Keratinocyte (primary cell): Measurements from ENCODE around the gene PTCRA. TPM values are rescaled to one million over a fixed set of nuclear protein-coding genes. Genes with fewer than 3 reads are reported as not detected.
"Not testable (repeated sequence)": the region's sequence is repeated elsewhere in the genome, so short reads cannot be mapped to it uniquely, and the experiment has no call there.

ENCODE experiments used
- DNase-seq: peaks from one replicate; pipeline ENCODE4 v3.0.0-alpha.2; 2011; ENCODE audit warnings: low read depth, missing footprints, low spot score
- FAIRE-seq: peaks from 2 replicates; lab custom pipeline; 2011; peaks lifted over from hg19 to GRCh38; lab: Jason Lieb, UNC
- H2AFZ ChIP-seq: 2 replicates; pipeline ENCODE4 v1.6.0; 2012; ENCODE audit warnings: low read length, control low read depth, inconsistent platforms; ENCODE audit not compliant: control insufficient read depth
- H3K27ac ChIP-seq: 2 replicates; pipeline ENCODE4 v1.5.1; 2011; ENCODE audit warnings: low read length; ENCODE audit not compliant: control insufficient read depth, insufficient read depth
- H3K27me3 ChIP-seq: 3 replicates; pipeline ENCODE4 v1.6.0; 2011; ENCODE audit warnings: low read length; ENCODE audit not compliant: control insufficient read depth, insufficient read depth; ENCODE audit errors: extremely low read depth
- H3K36me3 ChIP-seq, 2 experiments: 2 replicates in 1 of 2; 3 replicates in 1 of 2; pipeline ENCODE4 v1.5.1; 2011; ENCODE audit warnings: low read length in 2 of 2, mild to moderate bottlenecking in 1 of 2; ENCODE audit not compliant: control insufficient read depth in 2 of 2, insufficient read depth in 2 of 2; ENCODE audit errors: extremely low read depth in 1 of 2
- H3K4me1 ChIP-seq: 3 replicates; pipeline ENCODE4 v1.5.1; 2011; ENCODE audit warnings: low read length; ENCODE audit not compliant: control insufficient read depth, insufficient read depth; ENCODE audit errors: extremely low read depth
- H3K4me2 ChIP-seq: 3 replicates; pipeline ENCODE4 v1.6.0; 2011; ENCODE audit warnings: low read depth, low read length; ENCODE audit not compliant: control insufficient read depth, insufficient read depth; ENCODE audit errors: extremely low read depth
- H3K4me3 ChIP-seq, 3 experiments: fragments of 200-600 bp in 1 of 3; sonication (generic) in 1 of 3; 2 replicates in 2 of 3; 3 replicates in 1 of 3; pipeline ENCODE4 v1.5.1; 2011 to 2016; ENCODE audit warnings: low read length in 3 of 3, mild to moderate bottlenecking in 3 of 3, control low read depth in 2 of 3, inconsistent platforms in 1 of 3, low read depth in 1 of 3, mixed read lengths in 1 of 3, mixed run types in 1 of 3, moderate library complexity in 1 of 3; ENCODE audit not compliant: control insufficient read depth in 2 of 3, insufficient read depth in 2 of 3; ENCODE audit errors: extremely low read depth in 1 of 3
- H3K79me2 ChIP-seq: 2 replicates; pipeline ENCODE4 v1.6.0; 2012; ENCODE audit warnings: low read length; ENCODE audit not compliant: control insufficient read depth, insufficient read depth
- H3K9ac ChIP-seq: 3 replicates; pipeline ENCODE4 v1.6.0; 2011; ENCODE audit warnings: low read length; ENCODE audit not compliant: control insufficient read depth, insufficient read depth; ENCODE audit errors: extremely low read depth
- H3K9me1 ChIP-seq: 3 replicates; pipeline ENCODE4 v1.6.0; 2011; ENCODE audit warnings: low read length; ENCODE audit not compliant: control insufficient read depth, insufficient read depth; ENCODE audit errors: extremely low read depth
- H3K9me3 ChIP-seq: 2 replicates; pipeline ENCODE4 v1.5.1; 2012; ENCODE audit warnings: low read depth, low read length; ENCODE audit not compliant: control insufficient read depth
- H4K20me1 ChIP-seq: 3 replicates; pipeline ENCODE4 v1.6.0; 2011; ENCODE audit warnings: low read length; ENCODE audit not compliant: control insufficient read depth, insufficient read depth; ENCODE audit errors: extremely low read depth
- EZH2 ChIP-seq: IDR thresholded peaks from one replicate; pipeline ENCODE4 v1.6.1; 2012; ENCODE audit warnings: inconsistent platforms, mild to moderate bottlenecking, low read length, moderate library complexity
- dilution Hi-C: fragments of 300-500 bp; cut with MboI; formaldehyde crosslinking; loops from one replicate; pipeline ENCODE4 v1.7.0; 2020; ENCODE audit warnings: low sequenced_read_pairs; ENCODE audit not compliant: extremely low pct_ligation_motif_present
- polyA plus RNA-seq, 5 experiments: library from polyadenylated mRNA; depleted of rRNA in 3 of 5; stranded (reverse) in 3 of 5; stranded (forward) in 1 of 5; unstranded in 1 of 5; fragments of >200 nt; gene quantifications; 1 replicate in 1 of 5; 2 replicates in 3 of 5; 3 replicates in 1 of 5; pipeline versions ENCODE4 v1.2.1 to v1.2.3, GENCODE V29; 2011 to 2012; ENCODE audit warnings: missing spikeins in 2 of 5, low read depth in 1 of 5, low replicate concordance in 1 of 5
- TF ChIP-seq, protein P1 (sequence below), 3 experiments: IDR thresholded peaks in 1 of 3; conservative IDR thresholded peaks in 1 of 3; optimal IDR thresholded peaks in 1 of 3; 2 replicates in 2 of 3; 3 replicates in 1 of 3; pipeline versions ENCODE3 to v1.5.1; 2011; ENCODE audit warnings: low read length in 3 of 3, mild to moderate bottlenecking in 3 of 3, moderate library complexity in 2 of 3, control low read depth in 1 of 3, inconsistent platforms in 1 of 3; ENCODE audit not compliant: insufficient read depth in 2 of 3; ENCODE audit errors: extremely low read depth in 1 of 3

PTCRA gene
- polyA plus RNA-seq, 1 donor (not counting 4 experiments of a cell fraction or from before 2014, with no cell fraction given), result not detected

DNA sequence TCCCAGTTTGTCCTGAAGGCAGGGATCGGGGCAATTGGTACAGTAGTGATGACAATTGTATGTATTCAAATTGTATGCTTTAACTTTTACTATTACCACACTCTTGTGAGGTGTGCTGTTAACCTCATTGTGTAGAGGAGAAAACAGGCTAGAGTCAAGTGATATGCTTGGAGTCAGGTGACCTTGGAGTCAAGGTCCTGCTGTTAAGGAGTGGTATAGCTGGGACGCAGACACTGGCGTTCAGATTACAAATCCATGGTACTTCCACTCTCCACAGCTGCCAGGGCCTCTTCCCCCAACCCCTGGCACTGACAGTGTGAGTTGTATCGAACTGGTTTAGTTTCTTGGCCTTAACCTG is 23.9 kb downstream of the PTCRA start:
- no peaks in the 10 kb centered on the region for H3K27me3 ChIP-seq
- peaks cover 23 to 25% of the 10 kb centered on the region in 2 experiments for H3K36me3 ChIP-seq
- H3K9ac ChIP-seq, result no peak overlapping the region
- no peak for TF ChIP-seq EZH2
- TF ChIP-seq, protein P1, sequence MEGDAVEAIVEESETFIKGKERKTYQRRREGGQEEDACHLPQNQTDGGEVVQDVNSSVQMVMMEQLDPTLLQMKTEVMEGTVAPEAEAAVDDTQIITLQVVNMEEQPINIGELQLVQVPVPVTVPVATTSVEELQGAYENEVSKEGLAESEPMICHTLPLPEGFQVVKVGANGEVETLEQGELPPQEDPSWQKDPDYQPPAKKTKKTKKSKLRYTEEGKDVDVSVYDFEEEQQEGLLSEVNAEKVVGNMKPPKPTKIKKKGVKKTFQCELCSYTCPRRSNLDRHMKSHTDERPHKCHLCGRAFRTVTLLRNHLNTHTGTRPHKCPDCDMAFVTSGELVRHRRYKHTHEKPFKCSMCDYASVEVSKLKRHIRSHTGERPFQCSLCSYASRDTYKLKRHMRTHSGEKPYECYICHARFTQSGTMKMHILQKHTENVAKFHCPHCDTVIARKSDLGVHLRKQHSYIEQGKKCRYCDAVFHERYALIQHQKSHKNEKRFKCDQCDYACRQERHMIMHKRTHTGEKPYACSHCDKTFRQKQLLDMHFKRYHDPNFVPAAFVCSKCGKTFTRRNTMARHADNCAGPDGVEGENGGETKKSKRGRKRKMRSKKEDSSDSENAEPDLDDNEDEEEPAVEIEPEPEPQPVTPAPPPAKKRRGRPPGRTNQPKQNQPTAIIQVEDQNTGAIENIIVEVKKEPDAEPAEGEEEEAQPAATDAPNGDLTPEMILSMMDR (optimal IDR thresholded peaks at IDR 0.05 in 1 of 3, IDR thresholded peaks at IDR 0.05 in 1 of 3, conservative IDR thresholded peaks at IDR 0.05 in 1 of 3; ENCODE audit: extremely low read depth in 1 of 3, insufficient read depth in 2 of 3, low read length in 3 of 3), result no peak
- H3K27ac ChIP-seq, result no peak overlapping the region
- no peaks in the 10 kb centered on the region for H3K9me1 ChIP-seq
- H3K79me2 ChIP-seq, result no peaks in the 10 kb centered on the region
- H3K4me3 ChIP-seq, result no peak overlapping the region
- H3K4me1 ChIP-seq, result no peaks in the 10 kb centered on the region
- H3K9me3 ChIP-seq, result no peaks in the 10 kb centered on the region
- FAIRE-seq (no peak), DNase-seq (no peak)
- dilution Hi-C loops, result no loop called here
- H4K20me1 ChIP-seq, result no peaks in the 10 kb centered on the region
- H2AFZ ChIP-seq, result no peak overlapping the region
- H3K4me2 ChIP-seq, result no peak overlapping the region

DNA sequence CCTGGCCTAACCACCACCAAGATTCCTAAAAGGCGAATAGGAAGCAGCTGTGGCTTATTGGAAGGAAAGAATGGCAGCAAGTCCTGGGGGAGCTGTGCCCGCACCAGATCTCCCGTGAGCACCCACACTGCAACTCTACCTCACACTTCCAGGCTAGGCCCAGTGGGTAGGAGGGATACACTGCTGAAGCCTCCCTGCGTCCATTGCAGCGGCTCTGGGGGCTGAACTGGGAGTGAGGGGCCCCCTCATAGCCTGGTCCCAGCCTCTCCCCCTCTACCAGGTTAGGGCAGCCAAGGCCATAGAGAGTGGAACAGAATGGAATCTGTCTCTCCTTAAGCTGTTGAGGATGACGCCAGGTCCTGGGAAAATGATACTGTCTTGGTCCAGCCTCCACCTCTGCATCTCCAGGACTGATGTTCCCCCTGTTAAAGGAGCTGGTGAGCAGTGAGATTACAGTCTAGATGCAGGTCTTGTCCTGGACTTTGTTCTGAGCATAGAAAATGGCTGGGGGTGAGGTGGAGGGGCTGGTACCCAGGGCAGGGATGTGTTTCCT is 24.7 kb downstream of the PTCRA start:
- H3K9me3 ChIP-seq, result no peaks in the 10 kb centered on the region
- no peak overlapping the region for H3K9ac ChIP-seq
- H3K4me3 ChIP-seq, result no peak overlapping the region
- DNase-seq, result no peak
- no peaks in the 10 kb centered on the region for H3K9me1 ChIP-seq
- H3K4me1 ChIP-seq, result no peaks in the 10 kb centered on the region
- H3K79me2 ChIP-seq, result no peaks in the 10 kb centered on the region
- H3K27me3 ChIP-seq, result no peaks in the 10 kb centered on the region
- H3K27ac ChIP-seq, result no peak overlapping the region
- TF ChIP-seq, protein P1 (optimal IDR thresholded peaks at IDR 0.05 in 1 of 3, IDR thresholded peaks at IDR 0.05 in 1 of 3, conservative IDR thresholded peaks at IDR 0.05 in 1 of 3; ENCODE audit: extremely low read depth in 1 of 3, insufficient read depth in 2 of 3, low read length in 3 of 3), result no peak
- TF ChIP-seq EZH2, result no peak
- FAIRE-seq, result no peak
- dilution Hi-C loops, result no loop called here
- H2AFZ ChIP-seq, result no peak overlapping the region
- H3K36me3 ChIP-seq, result peaks cover 21% of the 10 kb centered on the region in 2 experiments
- no peaks in the 10 kb centered on the region for H4K20me1 ChIP-seq
- H3K4me2 ChIP-seq, result no peak overlapping the region

DNA sequence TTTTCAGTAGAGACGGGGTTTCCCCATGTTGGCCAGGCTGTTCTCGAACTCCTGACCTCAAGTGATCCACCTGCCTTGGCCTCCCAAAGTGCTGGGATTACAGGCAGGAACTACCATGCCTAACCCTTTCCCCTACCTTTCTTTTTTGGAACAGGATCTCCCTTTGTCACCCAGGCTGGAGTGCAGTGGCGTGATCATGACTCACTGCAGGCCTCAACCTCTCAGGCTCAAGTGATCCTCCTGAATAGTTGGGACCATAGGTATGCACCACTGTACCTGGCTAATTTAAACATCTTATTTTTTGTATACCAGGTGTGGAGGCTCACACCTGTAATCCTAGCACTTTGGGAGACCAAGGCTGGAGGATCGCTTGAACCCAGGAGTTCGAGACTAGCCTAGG is 25.5 kb downstream of the PTCRA start:
- FAIRE-seq, H4K20me1 ChIP-seq, H3K79me2 ChIP-seq, H3K4me3 ChIP-seq, H3K4me1 ChIP-seq, dilution Hi-C loops, H3K4me2 ChIP-seq, H3K9me1 ChIP-seq, H3K9me3 ChIP-seq, H3K27ac ChIP-seq, H2AFZ ChIP-seq, H3K27me3 ChIP-seq, DNase-seq, H3K9ac ChIP-seq: not testable (repeated sequence)
- peaks cover 16 to 17% of the 10 kb centered on the region in 2 experiments for H3K36me3 ChIP-seq
